ACC112 (cell line): Measurements from ENCODE around the gene THAP8.
A peak's percentile ranks its signal among the peaks of the same experiment; 100 is the strongest.

Source experiments
- H2AFZ ChIP-seq: fragments of 200-600 bp; sonication (generic); one replicate; pipeline ENCODE4 v1.6.0; 2017; ENCODE audit warnings: antibody characterized with exemption, low read length; ENCODE audit not compliant: unreplicated experiment
- H3K27ac ChIP-seq: fragments of 200-600 bp; sonication (generic); 2 replicates; pipeline ENCODE4 v1.5.1; 2014; ENCODE audit warnings: low read depth, mild to moderate bottlenecking, antibody characterized with exemption, low read length, moderate library complexity
- H3K27me3 ChIP-seq: fragments of 200-600 bp; sonication (generic); 2 replicates; pipeline ENCODE4 v1.6.1; 2014; ENCODE audit warnings: mild to moderate bottlenecking, antibody characterized with exemption, low read length, moderate library complexity, mixed read lengths; ENCODE audit not compliant: insufficient read depth
- H3K36me3 ChIP-seq: fragments of 200-600 bp; sonication (generic); 2 replicates; pipeline ENCODE4 v1.6.1; 2016; ENCODE audit warnings: mild to moderate bottlenecking, antibody characterized with exemption, low read length, moderate library complexity, mixed read lengths; ENCODE audit not compliant: insufficient read depth
- H3K4me1 ChIP-seq: fragments of 200-600 bp; sonication (generic); one replicate; pipeline ENCODE4 v1.6.1; 2016; ENCODE audit warnings: low read length, mixed read lengths; ENCODE audit not compliant: insufficient read depth, unreplicated experiment, control insufficient read depth
- H3K4me3 ChIP-seq: fragments of 200-600 bp; sonication (generic); 2 replicates; pipeline ENCODE4 v1.5.1; 2014; ENCODE audit warnings: mild to moderate bottlenecking, low read depth, low read length
- H3K79me2 ChIP-seq: fragments of 200-600 bp; sonication (generic); one replicate; pipeline ENCODE4 v1.6.0; 2016; ENCODE audit warnings: low read length; ENCODE audit not compliant: control insufficient read depth, unreplicated experiment, insufficient read depth

The THAP8 gene

GRCh38 chr19:36067681-36068080 lies 13.6 kb upstream of the THAP8 start:
- Histone ChIP-seq H3K79me2 (no peaks in the 10 kb centered on the region), H3K4me1 (no peaks in the 10 kb centered on the region), H3K27ac (no peak overlapping the region), H3K27me3 (no peaks in the 10 kb centered on the region), H3K36me3 (no peaks in the 10 kb centered on the region), H3K4me3 (no peak overlapping the region), H2AFZ (no peak overlapping the region)

GRCh38 chr19:36064826-36065225 lies 10.7 kb upstream of the THAP8 start:
- Histone ChIP-seq H3K36me3 (no peaks in the 10 kb centered on the region), H3K79me2 (no peaks in the 10 kb centered on the region), H3K4me1 (no peaks in the 10 kb centered on the region), H3K4me3 (no peak overlapping the region), H3K27ac (no peak overlapping the region), H3K27me3 (no peaks in the 10 kb centered on the region), H2AFZ (no peak overlapping the region)

- H3K36me3 ChIP-seq: no peaks in the 10 kb centered on the region
- peaks cover 8% of the 10 kb centered on the region for H3K79me2 ChIP-seq
- H3K27me3 ChIP-seq: no peaks in the 10 kb centered on the region
- H3K27ac ChIP-seq: no peak overlapping the region
- peaks cover 2% of the 10 kb centered on the region for H3K4me1 ChIP-seq
- H3K4me3 ChIP-seq: no peak overlapping the region
- no peak overlapping the region for H2AFZ ChIP-seq
Observed at GRCh38 chr19:36061367-36061766, 7.3 kb upstream of the THAP8 start.

- H3K27me3 ChIP-seq: no peaks in the 10 kb centered on the region
- no peak overlapping the region for H3K27ac ChIP-seq
- no peaks in the 10 kb centered on the region for H3K36me3 ChIP-seq
- peaks cover 5% of the 10 kb centered on the region for H3K4me1 ChIP-seq
- no peak overlapping the region for H2AFZ ChIP-seq
- H3K4me3 ChIP-seq: no peak overlapping the region
- H3K79me2 ChIP-seq: peaks cover 15% of the 10 kb centered on the region
Observed at GRCh38 chr19:36060430-36060829, 6.3 kb upstream of the THAP8 start.

GRCh38 chr19:36059180-36059910 lies 5.3 kb upstream of the THAP8 start:
- H3K27ac ChIP-seq: no peak overlapping the region
- H3K36me3 ChIP-seq: no peaks in the 10 kb centered on the region
- no peak overlapping the region for H3K4me3 ChIP-seq
- no peaks in the 10 kb centered on the region for H3K27me3 ChIP-seq
- peaks cover 17% of the 10 kb centered on the region for H3K79me2 ChIP-seq
- H3K4me1 ChIP-seq: peaks cover 5% of the 10 kb centered on the region
- no peak overlapping the region for H2AFZ ChIP-seq

GRCh38 chr19:36058481-36059179 lies 4.5 kb upstream of the THAP8 start:
- peaks cover 5% of the 10 kb centered on the region for H3K4me1 ChIP-seq

GRCh38 chr19:36054733-36055686 lies 925 bp upstream of the THAP8 start, which contains the start of gene WDR62:
Gene WDR62, plus strand, starts transcription at chr19:36054897. Its CDS starts 75 bp downstream, at chr19:36054972.
- peak within 1 kb of the TSS; percentile 94 for H3K27ac ChIP-seq
- no peaks in the 10 kb centered on the region for H3K36me3 ChIP-seq
- peak within 1 kb of the TSS; percentile 92 for H2AFZ ChIP-seq
- H3K4me1 ChIP-seq: peaks cover 10% of the 10 kb centered on the region
- H3K27me3 ChIP-seq: no peaks in the 10 kb centered on the region
- peak within 1 kb of the TSS; percentile 95 for H3K4me3 ChIP-seq
- H3K79me2 ChIP-seq: peaks cover 17% of the 10 kb centered on the region

More at GRCh38 chr19:36058481-36059179, 4.5 kb upstream of the THAP8 start:
- no peak overlapping the region for H3K27ac ChIP-seq
- no peaks in the 10 kb centered on the region for H3K36me3 ChIP-seq
- H3K27me3 ChIP-seq: no peaks in the 10 kb centered on the region
- H3K79me2 ChIP-seq: peaks cover 17% of the 10 kb centered on the region
- no peak overlapping the region for H2AFZ ChIP-seq
- H3K4me3 ChIP-seq: no peak overlapping the region

- Histone ChIP-seq H2AFZ (no peak overlapping the region), H3K79me2 (peaks cover 11% of the 10 kb centered on the region), H3K27ac (no peak overlapping the region)
Observed at GRCh38 chr19:36051637-36052036, 2.4 kb downstream of the THAP8 start.

GRCh38 chr19:36051236-36051635 lies 2.8 kb downstream of the THAP8 start:
- H3K4me3 ChIP-seq: no peak overlapping the region
- H2AFZ ChIP-seq: no peak overlapping the region
- no peaks in the 10 kb centered on the region for H3K36me3 ChIP-seq
- no peak overlapping the region for H3K27ac ChIP-seq
- H3K27me3 ChIP-seq: no peaks in the 10 kb centered on the region
- H3K79me2 ChIP-seq: peaks cover 8% of the 10 kb centered on the region
- H3K4me1 ChIP-seq: peaks cover 10% of the 10 kb centered on the region

More at GRCh38 chr19:36051637-36052036, 2.4 kb downstream of the THAP8 start:
- Histone ChIP-seq H3K27me3 (no peaks in the 10 kb centered on the region), H3K4me3 (no peak overlapping the region), H3K36me3 (no peaks in the 10 kb centered on the region), H3K4me1 (peaks cover 11% of the 10 kb centered on the region)

- H3K36me3 ChIP-seq: no peaks in the 10 kb centered on the region
- H2AFZ ChIP-seq: no peak overlapping the region
- no peak overlapping the region for H3K4me3 ChIP-seq
- H3K79me2 ChIP-seq: no peaks in the 10 kb centered on the region
- H3K27me3 ChIP-seq: no peaks in the 10 kb centered on the region
- H3K4me1 ChIP-seq: peaks cover 9% of the 10 kb centered on the region
- no peak overlapping the region for H3K27ac ChIP-seq
Observed at GRCh38 chr19:36049080-36049698, 4.9 kb downstream of the THAP8 start.
